UCSD-AML1 (cell line): ENCODE results near the gene ZNF865.

Experiments
- DNase-seq: peaks from one replicate; lab custom pipeline; 2025; ENCODE audit not compliant: unreplicated experiment; lab: John Stamatoyannopoulos, UW

Gene ZNF865

DNA sequence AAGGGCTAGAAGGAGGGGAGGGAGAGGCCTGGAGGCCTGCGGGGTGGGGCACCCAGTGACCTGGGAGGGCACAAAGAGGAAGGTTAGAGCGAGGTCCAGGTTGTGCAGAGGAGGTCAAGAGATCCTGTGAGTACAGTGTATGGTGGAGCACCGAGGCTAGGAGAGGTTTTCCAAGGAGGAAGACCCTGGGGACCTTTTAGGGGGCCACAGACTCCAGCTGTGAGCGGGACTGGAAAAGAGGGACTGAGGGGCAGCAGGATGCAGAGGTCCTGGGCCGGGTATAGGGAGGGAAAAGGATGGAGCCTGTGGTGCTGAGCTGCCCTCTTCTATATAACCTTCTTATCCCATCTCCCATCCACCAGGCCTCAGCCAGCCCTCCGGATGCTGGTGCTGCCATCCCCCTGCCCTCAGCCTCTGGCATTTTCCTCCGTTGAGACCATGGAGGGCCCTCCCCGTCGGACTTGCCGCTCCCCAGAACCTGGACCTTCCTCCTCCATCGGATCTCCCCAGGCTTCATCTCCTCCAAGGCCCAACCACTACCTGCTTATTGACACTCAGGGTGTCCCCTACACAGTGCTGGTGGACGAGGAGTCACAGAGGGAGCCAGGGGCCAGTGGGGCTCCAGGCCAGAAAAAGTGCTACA is 38.9 kb downstream of the ZNF865 start:
- DNase-seq: no peak

DNA sequence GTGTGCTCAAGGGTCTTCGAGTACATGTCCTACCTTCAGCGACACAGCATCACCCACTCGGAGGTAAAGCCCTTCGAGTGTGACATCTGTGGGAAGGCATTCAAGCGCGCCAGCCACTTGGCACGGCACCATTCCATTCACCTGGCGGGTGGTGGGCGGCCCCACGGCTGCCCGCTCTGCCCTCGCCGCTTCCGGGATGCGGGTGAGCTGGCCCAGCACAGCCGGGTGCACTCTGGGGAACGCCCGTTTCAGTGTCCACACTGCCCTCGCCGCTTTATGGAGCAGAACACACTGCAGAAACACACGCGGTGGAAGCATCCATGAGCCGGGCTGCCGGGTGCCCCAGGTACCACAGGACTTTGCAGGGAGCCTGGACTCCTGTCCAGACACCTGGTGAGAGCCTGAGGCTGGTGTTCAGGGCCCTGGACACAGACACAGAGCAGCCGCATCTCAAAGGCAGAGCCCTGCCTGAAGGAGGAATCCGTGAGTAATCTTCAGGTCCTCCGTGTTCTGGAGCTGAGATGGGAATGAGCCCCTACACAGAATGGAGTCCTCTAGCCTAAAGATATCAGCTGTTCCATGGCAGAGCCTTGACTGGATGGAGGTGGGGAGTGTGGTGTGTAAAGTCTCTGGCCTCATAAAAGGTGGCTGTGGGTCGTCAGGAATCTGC is 39.5 kb downstream of the ZNF865 start:
- DNase-seq: no peak

DNA sequence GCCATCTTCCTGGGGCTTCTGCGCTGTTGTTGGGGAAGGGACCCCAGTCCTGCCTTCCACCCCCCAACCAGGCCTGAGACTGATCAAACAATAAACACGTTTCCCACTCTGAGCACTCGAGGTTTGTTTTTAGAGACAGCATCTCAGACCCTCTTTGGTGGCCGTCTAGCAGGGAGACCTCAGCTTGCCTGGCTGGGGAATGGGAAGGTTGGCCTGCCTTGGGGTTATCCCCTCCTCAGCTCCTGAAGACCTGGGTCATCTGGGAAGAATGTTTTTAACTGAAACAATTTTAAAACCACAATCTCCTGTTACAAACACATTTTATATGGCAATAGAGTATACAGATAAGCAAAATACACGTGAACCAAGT is 40.0 kb downstream of the ZNF865 start:
- DNase-seq: no peak

DNA sequence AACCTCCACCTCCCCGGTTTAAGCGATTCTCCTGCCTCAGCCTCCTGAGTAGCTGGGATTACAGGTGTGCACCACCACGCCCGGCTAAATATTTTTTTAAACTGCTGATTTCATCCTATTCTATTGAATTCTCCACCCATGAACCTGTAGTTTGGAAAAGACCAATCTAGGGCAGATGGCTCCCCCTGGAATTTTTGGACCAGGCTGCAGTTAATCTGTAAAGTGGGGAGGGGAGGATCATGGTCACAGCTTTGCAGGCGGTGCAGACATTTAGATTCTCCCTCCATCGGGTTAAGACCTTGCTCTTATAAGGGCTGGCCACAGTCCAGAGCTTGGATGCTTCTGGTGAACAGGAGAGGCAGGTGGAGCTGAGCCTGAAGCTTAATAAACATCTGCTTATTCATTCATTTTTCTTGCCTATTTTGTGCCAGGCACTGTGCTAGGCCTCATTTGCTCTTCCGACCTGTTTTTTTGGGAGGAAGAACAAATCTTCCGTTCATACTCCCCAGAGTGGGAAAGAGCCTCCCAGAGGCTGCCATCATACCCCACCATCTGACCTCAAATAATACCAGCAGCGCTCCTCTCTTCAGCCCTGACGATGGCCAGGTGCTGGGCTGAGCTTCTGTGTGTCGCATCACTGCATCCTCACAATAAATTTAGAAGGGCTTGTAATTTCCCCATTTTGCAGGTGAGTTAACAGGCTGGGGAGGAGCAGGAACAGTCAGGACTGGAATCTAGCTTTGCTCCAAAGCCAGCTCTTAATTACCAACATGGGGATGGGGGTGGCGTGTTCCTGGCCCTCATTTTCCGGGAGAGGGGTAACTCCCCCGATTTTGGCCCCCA is 41.7 kb downstream of the ZNF865 start:
- DNase-seq: no peak

DNA sequence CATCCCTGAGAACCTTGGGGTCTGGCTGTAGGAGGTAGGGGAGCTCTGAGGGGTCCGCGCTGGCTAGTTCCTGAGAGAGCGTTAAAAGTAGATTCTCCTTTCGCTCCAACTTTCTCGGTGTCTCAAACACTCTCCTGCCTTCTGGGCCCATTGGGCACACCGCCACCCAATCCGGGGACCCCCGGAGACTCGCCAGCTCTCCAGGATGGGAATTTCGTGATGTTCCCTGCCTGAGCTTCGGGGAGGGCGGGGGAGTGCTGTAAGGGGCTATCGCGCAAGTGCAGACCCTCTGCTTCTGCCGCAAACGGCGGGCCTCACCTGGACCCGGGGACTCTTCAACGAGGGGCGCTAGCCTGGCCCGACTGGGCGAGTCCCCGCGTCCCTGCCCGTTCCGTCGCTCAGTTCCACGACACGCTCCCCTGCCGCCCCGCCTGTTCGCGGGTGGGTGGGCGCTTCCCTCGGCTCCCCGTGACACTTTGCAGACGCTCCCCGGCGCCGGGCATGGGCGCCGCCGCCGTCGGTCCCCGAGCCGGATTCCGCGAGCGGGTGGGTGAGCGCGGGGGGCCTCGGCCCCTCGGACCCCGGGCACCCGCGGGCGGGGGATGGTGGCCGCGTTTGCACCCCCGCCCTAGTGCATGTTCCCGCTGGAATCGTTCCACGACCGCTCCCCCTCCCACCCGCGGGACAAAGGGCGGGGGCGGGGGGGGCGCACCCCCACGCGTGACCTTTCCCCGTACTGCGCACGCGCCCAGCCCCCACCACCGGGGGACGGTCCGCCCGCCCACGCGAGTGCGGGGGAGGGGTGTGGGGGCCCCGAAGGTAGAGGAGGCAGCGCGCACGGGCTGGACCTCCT is 42.5 kb downstream of the ZNF865 start, which contains the start of gene CCDC106:
Gene CCDC106 (plus strand): TSS at position 481 of the 853 bp plus-strand sequence. CDS start 835 bp downstream, outside the sequence.
- DNase-seq: peak; percentile 86

DNA sequence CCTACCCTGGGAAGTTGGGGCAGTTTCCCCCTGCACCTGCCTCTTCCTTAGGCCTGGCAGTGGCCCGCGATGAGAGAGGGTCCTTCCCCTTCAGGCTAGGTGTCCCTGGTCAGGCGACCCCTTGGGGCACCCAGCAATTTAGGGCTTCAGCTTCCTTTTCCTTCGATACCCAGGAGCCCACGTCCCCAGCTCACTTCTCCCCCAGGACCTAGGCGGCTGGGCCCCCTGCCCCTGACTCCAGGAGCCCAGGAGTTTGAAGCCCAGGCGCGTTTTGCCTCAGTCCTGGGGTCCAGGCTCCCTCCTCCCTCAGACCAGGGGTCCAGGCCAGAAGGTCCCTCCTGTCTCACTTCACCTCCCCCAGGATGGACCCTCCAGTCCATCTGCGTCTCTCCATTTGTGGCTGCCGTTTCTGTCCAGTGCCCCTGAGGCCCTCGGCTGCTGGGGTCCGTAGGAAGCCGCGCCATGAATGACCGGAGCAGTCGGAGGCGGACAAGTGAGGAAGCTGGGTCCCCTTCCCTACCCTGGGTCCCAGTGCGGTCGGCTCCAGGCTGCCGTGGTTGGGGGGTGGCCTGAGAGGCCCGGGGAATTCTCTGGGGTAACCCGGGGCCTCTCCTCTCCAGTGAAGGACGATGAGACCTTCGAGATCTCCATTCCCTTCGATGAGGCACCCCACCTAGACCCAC is 43.3 kb downstream of the ZNF865 start:
- no peak for DNase-seq

DNA sequence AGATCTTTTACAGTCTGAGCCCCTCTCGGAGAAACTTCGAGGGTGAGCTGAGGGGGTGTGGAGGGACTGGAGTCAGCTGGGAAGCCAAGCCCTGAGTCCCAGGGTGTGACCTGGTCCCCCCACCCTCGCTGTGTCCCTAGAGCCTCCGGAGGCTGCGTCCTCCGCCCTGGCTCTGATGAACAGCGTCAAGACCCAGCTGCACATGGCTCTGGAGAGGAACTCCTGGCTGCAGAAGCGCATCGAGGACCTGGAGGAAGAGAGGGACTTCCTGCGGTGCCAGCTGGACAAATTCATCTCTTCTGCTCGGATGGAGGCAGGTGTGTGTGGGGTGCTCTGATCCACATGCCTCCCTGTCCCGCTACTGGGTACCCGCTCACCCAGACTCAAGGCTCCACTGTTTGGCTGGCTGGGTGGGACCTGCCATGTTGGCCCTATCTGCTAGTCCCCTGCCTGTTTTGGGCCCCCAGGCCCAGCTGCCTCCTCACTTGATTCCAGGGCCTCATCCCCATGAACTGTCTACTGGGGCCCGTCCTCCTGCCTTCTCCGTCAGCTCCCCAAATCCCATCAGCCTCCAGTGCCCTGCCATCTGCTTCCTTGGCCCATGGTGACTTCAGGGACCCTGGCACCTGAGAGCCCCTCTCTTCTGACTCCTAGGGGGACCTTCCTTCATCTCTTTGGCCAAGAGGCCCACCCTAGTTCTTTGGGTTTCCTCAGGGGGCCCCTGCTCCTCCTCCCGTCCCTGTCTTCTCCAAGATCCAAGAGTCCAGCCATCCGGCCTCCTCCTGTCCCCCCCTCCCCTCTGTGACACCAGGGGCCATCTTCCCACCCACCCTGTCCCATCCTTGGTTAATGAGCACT is 44.0 kb downstream of the ZNF865 start:
- no peak for DNase-seq

DNA sequence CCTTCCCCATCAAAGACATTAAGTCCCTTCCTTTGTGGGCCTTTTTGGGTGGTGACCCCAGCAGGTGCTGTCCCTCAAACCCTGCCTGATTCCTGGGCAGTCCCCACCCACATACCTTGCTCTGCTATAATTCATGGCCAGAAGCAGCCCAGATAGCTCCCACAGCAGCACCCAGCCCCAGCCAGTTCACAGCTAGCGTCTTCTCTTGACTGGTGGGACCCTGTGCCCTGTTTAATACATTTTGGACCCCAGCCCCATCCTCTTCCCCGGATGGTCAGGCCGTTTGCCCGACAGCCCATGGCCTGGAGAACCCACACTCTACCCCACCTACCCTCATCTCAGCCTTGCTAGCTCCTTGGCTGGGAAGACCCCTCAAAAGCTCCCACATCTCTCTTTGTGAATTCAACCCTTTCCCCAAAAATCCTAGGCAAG is 44.7 kb downstream of the ZNF865 start:
- DNase-seq: no peak

DNA sequence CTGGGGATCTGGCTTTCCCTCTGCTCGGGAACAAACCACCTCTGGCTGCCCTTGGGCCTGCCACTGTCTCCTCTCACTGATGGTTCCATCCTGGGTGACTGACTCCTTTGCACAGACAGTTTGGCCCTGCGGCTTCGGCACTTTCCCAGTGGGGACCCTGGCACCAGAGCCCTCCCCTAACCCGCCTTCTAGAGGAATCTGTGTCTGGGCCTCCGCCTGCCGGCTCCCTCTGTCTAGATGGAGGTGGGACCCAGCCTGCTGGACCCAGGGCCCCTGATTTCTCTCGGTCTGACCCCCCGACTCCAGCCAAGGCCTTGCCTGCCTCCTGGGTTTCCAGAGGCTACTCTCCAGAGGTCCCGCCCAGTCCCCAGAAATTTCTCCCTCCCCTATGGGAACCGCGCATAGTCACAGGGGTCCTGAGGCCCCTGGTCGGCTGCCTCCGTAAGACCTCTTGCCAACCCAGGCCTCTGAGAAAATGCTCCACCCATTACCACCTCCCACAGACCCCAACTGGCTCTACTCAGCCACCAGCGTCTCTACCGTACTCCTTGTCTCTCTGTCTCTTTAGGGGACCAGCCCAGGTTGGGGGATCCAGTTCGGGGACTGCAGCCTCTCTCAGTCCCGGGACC is 45.3 kb downstream of the ZNF865 start:
- no peak for DNase-seq

DNA sequence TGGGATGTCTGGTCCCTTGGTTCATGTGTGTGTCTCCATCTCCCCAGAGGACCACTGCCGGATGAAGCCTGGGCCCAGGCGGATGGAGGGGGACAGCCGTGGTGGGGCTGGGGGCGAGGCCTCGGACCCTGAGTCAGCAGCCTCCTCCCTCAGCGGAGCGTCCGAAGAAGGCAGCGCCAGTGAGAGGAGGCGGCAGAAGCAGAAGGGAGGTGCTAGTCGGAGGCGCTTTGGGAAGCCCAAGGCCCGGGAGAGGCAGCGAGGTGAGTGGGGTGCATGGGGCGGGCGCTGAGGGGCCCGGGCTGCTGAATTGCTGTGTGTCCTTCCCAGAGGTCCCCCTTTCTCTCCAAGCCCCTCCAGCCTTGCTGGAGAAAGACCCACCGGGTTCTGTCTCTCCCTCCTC is 45.8 kb downstream of the ZNF865 start:
- no peak for DNase-seq

DNA sequence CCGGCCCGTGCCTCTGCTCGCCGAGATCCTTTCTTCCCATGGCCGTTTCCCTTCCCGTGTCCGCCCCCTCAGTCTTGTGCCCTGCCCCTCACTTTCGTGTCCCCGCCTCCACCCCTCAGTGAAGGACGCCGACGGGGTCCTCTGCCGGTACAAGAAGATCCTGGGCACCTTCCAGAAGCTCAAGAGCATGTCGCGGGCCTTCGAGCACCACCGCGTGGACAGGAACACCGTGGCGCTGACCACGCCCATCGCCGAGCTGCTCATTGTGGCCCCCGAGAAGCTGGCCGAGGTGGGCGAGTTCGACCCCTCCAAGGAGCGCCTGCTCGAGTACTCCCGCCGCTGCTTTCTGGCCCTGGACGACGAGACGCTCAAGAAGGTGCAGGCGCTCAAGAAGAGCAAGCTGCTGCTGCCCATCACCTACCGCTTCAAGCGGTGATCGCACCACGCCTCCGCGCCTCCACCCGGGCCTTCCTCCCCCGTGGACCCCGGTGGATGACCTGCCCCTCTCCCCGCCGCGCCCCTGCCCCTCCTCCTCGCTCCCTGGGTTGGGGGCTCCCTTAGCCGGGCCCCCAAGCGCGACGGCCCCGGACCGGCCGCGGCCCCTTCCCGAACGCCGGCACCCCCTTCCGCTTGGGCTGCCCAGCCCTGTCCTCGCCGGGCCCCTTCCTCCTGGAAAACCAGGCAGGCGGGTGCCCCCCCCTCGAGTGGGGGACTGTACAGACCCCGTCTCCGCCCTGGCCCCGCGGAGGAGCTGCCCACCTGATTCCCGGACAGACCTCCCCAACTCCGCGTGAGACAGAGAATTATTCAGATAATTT is 47.1 kb downstream of the ZNF865 start:
- no peak for DNase-seq

DNA sequence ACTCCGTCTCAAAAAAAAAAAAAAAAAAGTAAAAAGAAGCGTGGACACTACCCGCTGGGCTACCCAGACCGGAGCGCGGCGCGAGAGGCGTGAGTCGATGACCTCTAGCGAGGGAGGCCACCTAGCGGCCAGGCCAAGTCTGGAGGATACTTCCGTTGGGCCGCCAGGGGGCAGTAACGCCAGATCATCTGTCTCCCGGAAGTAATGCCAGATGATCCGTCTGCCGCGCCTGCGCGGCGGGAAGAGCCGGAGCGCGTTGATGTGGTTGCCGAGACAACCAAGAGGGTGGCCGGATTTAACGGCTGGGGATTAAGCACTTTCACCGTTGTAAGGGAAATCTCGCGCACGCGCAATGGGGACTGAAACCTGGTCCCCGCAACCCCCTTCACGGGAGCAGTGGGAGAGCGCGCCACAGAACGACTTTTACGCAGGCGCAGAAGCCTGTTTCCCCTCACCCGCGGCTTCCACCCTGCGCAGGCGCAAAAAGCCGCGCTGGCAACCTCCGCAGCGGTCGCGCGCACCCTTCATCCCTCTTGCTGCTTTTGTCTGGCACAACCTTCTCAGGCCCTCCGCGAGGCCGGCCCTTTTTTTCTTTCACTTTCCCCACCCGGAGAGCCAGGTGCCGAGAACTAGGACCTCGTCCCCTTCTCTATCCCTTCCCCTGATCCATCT is 48.3 kb downstream of the ZNF865 start:
- peak; percentile 99 for DNase-seq

DNA sequence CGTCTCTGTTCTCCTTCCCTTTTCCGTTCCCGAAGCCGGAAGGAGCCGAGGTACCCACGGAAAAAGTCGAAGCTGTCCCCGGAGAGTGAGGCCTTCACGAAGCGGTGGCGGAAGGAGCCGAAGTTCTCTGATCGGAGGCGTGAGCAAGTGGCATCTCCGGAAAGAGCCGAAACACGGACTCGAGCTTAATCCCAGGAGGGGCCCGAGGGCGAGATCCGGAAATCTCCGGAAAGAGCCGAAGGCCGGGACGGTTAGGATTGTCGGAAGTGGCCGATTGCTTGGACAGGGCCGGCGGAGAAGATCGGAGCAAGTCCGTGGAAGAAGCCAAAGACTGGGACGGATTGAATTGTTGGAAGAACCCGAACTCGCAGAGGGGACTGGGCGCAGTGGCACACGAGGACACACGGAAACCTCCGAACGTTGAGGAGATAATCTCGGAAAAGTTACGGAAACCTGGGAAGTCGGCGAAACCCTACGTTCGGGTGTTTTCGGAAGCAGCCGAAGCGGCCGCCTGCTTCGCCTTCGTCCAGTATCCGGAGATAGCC is 48.9 kb downstream of the ZNF865 start:
- peak; percentile 99 for DNase-seq

DNA sequence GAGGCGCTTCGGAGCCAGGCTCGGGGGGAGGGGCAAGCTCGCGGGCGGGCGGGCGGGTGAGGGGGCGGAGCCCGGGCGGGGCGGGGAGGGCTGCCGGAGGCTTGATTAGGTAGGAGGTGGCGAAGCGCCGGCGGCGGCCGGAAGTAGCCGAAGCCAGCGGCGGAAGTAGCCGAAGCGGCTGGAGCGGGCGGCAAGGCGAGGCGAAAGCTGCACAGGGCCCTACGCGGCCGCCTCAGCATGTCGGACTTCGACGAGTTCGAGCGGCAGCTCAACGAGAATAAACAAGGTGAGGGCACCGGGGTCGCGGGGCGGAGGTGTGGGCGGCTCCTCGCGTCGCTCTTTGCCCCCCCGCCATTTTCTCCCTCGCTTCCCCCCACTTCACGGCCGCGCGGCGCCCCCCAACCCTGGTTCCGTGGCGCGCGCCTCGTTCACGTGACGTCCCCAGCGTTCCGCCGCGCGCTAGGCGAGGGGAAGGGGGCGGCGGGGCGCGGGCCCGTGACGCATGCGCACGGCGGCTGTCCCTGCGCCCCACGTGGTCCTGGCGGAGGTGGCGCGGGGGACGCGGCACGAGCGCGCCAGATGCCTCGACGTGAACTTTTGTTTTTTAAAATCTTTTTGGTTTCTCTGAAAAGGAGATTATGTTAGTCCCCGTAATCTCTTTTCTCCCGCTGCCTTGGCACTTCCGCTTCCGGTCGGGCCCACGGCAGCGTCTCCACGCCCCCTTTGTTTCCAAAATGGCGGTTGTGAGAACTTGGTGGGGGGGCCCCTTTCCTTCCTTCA is 49.6 kb downstream of the ZNF865 start, which contains the start of gene U2AF2:
Gene U2AF2 (plus strand): TSS at position 168 of the 780 bp plus-strand sequence. CDS start 70 bp downstream, at position 238.
- peak; percentile 98 for DNase-seq

DNA sequence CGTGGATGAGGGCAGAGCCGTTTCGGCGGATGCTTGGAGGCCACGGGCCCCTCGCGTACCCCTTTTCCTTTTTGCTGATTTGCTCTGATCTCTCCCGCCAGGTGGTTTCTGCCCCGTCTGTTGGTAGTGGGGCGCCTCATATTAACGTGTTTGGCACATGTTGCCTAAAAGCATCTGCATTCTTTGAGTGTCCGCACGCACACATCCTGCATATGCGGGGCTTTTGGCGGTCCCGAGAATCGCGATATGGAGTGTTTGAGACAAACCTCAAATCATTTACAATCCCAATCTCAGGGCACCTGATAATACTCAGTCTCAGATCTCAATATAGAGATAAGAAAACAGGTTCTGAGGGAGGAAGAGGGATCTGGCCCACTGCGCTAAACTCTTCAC is 50.2 kb downstream of the ZNF865 start:
- DNase-seq: no peak

DNA sequence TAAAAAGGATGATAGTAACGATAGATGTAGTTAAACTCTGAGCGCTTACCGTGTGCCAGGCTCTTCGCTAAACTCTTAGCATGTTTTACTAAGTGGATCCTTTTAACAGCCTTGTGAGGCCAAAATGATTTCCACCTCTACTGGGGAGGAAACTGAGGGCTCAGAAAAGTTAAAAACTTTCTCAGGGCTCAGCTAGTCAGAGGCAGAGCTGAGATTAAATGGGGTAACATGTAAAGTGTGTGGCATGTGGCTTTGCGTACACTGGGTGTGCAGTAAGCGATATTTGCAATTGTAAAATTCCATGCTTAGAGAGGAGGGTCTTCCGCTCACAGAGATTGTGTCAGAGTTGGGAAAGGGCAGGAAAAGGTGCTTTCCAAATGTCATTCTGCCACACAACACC is 51.1 kb downstream of the ZNF865 start:
- no peak for DNase-seq
